Bronchial epithelial cell (primary cell): ENCODE data around the gene TMEM74B. TPM values are rescaled to one million over a fixed set of nuclear protein-coding genes. Genes with fewer than 3 reads are reported as not detected.
"Not testable (repeated sequence)": the region's sequence is repeated elsewhere in the genome, so short reads cannot be mapped to it uniquely, and the experiment has no call there.

Experiments
- DNase-seq: peaks from one replicate; pipeline ENCODE4 v3.0.0-alpha.2; 2010; ENCODE audit warnings: low read depth
- FAIRE-seq: peaks from 2 replicates; lab custom pipeline; 2011; peaks lifted over from hg19 to GRCh38; lab: Jason Lieb, UNC
- H3K27me3 ChIP-seq: 2 replicates; pipeline ENCODE4 v1.5.1; 2011; ENCODE audit warnings: low read length; ENCODE audit not compliant: control insufficient read depth, insufficient read depth
- H3K36me3 ChIP-seq: 2 replicates; pipeline ENCODE4 v1.5.1; 2011; ENCODE audit warnings: low read length; ENCODE audit not compliant: control insufficient read depth, insufficient read depth
- H3K4me3 ChIP-seq: 2 replicates; pipeline ENCODE4 v1.5.1; 2011; ENCODE audit warnings: mild to moderate bottlenecking, low read depth, low read length, control low read depth
- CTCF ChIP-seq: IDR thresholded peaks from 2 replicates; pipeline ENCODE4 v1.5.1; 2011; ENCODE audit warnings: mild to moderate bottlenecking, moderate library complexity, low read length, control low read depth, inconsistent platforms; ENCODE audit not compliant: insufficient read depth, severe bottlenecking
- total RNA-seq: library from RNA; depleted of rRNA; stranded (reverse); fragments of >200 nt; gene quantifications from 2 replicates; pipeline ENCODE4 v1.2.1, GENCODE V29; 2014

TMEM74B gene
- total RNA-seq, 1 donor from 2014 or later: not detected

GRCh38 chr20:1155342-1155741, 29.4 kb downstream of the TMEM74B start:
- peaks cover 11% of the 10 kb centered on the region for H3K36me3 ChIP-seq
- no peak for FAIRE-seq

GRCh38 chr20:1154691-1155090, 30.1 kb downstream of the TMEM74B start:
- Histone ChIP-seq H3K36me3 (peaks cover 11% of the 10 kb centered on the region), H3K4me3 (no peak overlapping the region), H3K27me3 (no peaks in the 10 kb centered on the region)
- FAIRE-seq: no peak
- no peak for TF ChIP-seq CTCF
- DNase-seq: no peak

More at GRCh38 chr20:1155342-1155741, 29.4 kb downstream of the TMEM74B start:
- no peak for TF ChIP-seq CTCF
- no peak for DNase-seq
- no peaks in the 10 kb centered on the region for H3K27me3 ChIP-seq
- no peak overlapping the region for H3K4me3 ChIP-seq

GRCh38 chr20:1154226-1154625, 30.6 kb downstream of the TMEM74B start:
- peaks cover 11% of the 10 kb centered on the region for H3K36me3 ChIP-seq
- no peak for TF ChIP-seq CTCF
- no peak overlapping the region for H3K4me3 ChIP-seq
- H3K27me3 ChIP-seq: no peaks in the 10 kb centered on the region
- FAIRE-seq: no peak
- DNase-seq: no peak

GRCh38 chr20:1150968-1151367, 33.8 kb downstream of the TMEM74B start:
- FAIRE-seq (no peak), DNase-seq (no peak)
- Histone ChIP-seq H3K27me3 (no peaks in the 10 kb centered on the region), H3K4me3 (no peak overlapping the region), H3K36me3 (peaks cover 12% of the 10 kb centered on the region)
- no peak for TF ChIP-seq CTCF

GRCh38 chr20:1150218-1150617, 34.6 kb downstream of the TMEM74B start:
- Histone ChIP-seq H3K36me3 (peaks cover 12% of the 10 kb centered on the region), H3K27me3 (no peaks in the 10 kb centered on the region), H3K4me3 (no peak overlapping the region)
- peak; percentile 23 for FAIRE-seq
- DNase-seq: peak; percentile 79
- no peak for TF ChIP-seq CTCF

- not testable (repeated sequence) for DNase-seq, H3K27me3 ChIP-seq, H3K4me3 ChIP-seq
- FAIRE-seq: peak; percentile 43
- peaks cover 12% of the 10 kb centered on the region for H3K36me3 ChIP-seq
Observed at GRCh38 chr20:1149812-1150211, 35.0 kb downstream of the TMEM74B start.
